BLaER1 (cell line): ENCODE measurements around the gene SGTA.

Experiments
- H3K27ac ChIP-seq: shearing (Covaris generic); formaldehyde crosslinking; 2 replicates; pipeline ENCODE4 v1.8.1; 2022
- H3K27me3 ChIP-seq: shearing (Covaris generic); formaldehyde crosslinking; 2 replicates; pipeline ENCODE4 v1.8.1; 2022
- H3K36me3 ChIP-seq: shearing (Covaris generic); formaldehyde crosslinking; 2 replicates; pipeline ENCODE4 v1.8.1; 2022
- H3K4me1 ChIP-seq: shearing (Covaris generic); formaldehyde crosslinking; 2 replicates; pipeline ENCODE4 v1.8.1; 2022
- H3K4me2 ChIP-seq: shearing (Covaris generic); formaldehyde crosslinking; 2 replicates; pipeline ENCODE4 v1.8.1; 2022
- H3K4me3 ChIP-seq: shearing (Covaris generic); formaldehyde crosslinking; 2 replicates; pipeline ENCODE4 v1.8.1; 2022
- H3K9ac ChIP-seq: shearing (Covaris generic); formaldehyde crosslinking; 2 replicates; pipeline ENCODE4 v1.8.1; 2022
- H3K9me3 ChIP-seq: shearing (Covaris generic); formaldehyde crosslinking; 2 replicates; pipeline ENCODE4 v1.8.1; 2022
- H4K20me1 ChIP-seq: shearing (Covaris generic); formaldehyde crosslinking; 2 replicates; pipeline ENCODE4 v1.8.1; 2022
- Cebpa-rat ChIP-seq: shearing (Covaris generic); IDR thresholded peaks from 2 replicates; pipeline ENCODE4 v1.8.1; 2022

The SGTA gene

DNA sequence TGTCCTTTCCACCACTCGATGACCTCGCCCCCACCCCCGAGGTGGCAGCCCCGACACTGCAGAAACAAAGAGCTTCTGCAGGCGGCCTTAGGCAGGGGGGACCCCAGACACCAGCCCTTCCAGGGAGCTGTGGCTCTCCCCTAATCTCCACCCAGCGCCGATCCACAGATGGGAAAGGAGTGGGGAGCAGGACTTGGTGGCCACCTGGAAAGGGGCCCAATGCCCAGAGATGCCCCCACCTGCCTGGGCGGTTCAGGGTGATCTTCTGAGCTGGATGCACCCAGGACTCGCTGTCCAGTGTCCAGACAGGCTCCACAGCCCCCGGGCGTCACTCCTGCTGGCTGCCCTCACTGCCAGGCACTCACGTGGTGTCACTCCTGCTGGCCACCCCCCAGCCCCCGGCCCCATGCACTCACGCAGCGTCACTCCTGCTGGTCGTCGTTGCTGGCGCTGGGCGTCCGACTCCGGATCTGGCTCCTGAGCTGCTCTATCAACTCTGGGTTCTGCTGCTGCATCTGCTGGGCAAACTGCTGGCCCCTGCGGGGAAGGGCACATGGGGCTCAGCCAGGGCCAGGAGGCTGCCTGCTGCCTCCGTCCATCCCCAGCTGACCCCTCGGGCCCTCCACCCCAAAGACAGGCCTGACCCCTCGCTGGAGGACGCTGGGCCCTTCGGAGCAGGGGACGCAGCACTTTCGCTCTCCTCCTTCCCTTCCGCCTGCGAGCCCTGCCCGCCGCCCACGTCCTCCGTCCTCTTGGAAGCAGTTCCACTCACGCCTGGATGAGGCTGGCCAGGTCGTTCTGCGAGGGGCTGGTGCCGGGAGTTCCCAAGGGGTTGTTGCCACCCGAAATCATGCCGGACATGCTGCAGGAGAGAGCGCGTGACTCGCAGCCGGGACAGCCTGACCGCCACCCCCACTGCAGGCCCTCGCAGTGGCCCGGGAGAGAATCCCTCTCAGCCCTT is 25.9 kb downstream of the SGTA start:
- no peak for TF ChIP-seq Cebpa-rat
- Histone ChIP-seq H3K4me3 (peak overlapping the region; percentile 43), H3K36me3 (peaks cover 92% of the 10 kb centered on the region), H3K27ac (peak overlapping the region; percentile 79), H3K9ac (peak overlapping the region; percentile 73), H3K4me1 (peaks cover 57% of the 10 kb centered on the region), H4K20me1 (peaks cover 43% of the 10 kb centered on the region), H3K27me3 (no peaks in the 10 kb centered on the region), H3K9me3 (no peaks in the 10 kb centered on the region), H3K4me2 (peak overlapping the region; percentile 96)

DNA sequence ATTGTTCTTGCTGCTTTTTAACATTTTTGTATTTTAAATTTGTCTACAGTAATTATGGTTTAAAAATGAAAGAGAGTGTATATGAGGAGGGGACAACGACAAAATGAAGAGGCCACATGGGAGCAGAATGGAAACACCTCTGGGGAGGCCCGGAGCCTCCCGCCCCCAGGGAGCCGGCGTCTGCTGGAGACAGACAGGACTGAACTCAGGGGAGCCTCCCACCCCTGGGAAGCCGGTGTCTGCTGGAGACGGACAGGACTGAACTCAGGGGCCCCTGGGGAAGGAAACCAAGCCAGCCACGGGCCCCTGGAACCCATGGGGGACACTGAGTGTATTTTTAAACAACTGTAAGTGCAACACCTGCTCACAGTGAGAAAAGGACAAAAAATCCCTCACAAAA is 26.6 kb downstream of the SGTA start:
- H3K4me2 ChIP-seq = peak overlapping the region; percentile 96
- peak overlapping the region; percentile 73 for H3K9ac ChIP-seq
- no peak for TF ChIP-seq Cebpa-rat
- H3K27me3 ChIP-seq = no peaks in the 10 kb centered on the region
- peak overlapping the region; percentile 79 for H3K27ac ChIP-seq
- H3K9me3 ChIP-seq = no peaks in the 10 kb centered on the region
- H4K20me1 ChIP-seq = peaks cover 36% of the 10 kb centered on the region
- H3K4me3 ChIP-seq = peak overlapping the region; percentile 43
- peaks cover 57% of the 10 kb centered on the region for H3K4me1 ChIP-seq
- H3K36me3 ChIP-seq = peaks cover 84% of the 10 kb centered on the region

DNA sequence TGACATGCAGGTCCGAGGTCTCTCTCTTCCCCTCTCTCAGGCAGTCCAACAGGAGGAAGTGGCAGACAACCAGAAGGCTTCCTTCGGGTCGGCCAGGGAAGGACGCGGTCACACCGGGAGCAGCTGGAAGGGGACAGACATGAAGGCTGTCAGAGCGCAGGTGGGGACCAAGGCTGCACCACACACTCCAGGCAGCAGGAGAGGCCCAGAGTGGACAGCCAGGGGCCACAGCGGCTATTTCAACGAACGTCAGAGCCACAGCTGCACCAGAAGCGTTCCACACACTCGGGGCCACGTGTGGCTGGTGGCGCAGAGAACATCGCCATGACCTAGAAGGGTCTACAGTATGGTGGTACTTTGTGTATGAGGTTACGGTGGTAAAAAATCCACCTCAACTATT is 27.3 kb downstream of the SGTA start:
- no peak for TF ChIP-seq Cebpa-rat
- Histone ChIP-seq H4K20me1 (peaks cover 30% of the 10 kb centered on the region), H3K27ac (peak overlapping the region; percentile 79), H3K27me3 (no peaks in the 10 kb centered on the region), H3K4me1 (peaks cover 63% of the 10 kb centered on the region), H3K9ac (peak overlapping the region; percentile 73; the same call in 1 of the 2 replicates), H3K4me3 (no peak overlapping the region), H3K9me3 (no peaks in the 10 kb centered on the region), H3K36me3 (peaks cover 78% of the 10 kb centered on the region), H3K4me2 (peak overlapping the region; percentile 96)

DNA sequence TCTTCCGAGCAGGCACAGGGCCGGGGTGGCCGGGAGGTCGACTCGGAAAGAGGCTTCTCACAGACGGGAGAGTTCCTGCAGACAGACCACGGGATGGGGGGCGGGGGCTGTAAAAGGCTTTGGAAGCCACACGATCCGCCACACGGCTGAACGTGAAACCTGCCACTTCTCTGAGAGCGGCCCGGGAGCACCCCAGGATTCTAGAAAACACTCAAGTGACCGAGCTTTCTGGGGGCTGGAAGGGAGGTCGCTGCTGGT is 27.7 kb downstream of the SGTA start:
- Histone ChIP-seq H3K27me3 (no peaks in the 10 kb centered on the region), H3K4me1 (peaks cover 64% of the 10 kb centered on the region), H4K20me1 (peaks cover 25% of the 10 kb centered on the region), H3K4me2 (peak overlapping the region; percentile 96), H3K4me3 (no peak overlapping the region), H3K27ac (peak overlapping the region; percentile 79), H3K36me3 (peaks cover 73% of the 10 kb centered on the region), H3K9me3 (no peaks in the 10 kb centered on the region), H3K9ac (peak overlapping the region; percentile 29; the same call in 1 of the 2 replicates)
- TF ChIP-seq Cebpa-rat = no peak

GRCh38 chr19:2754659-2755447 is 28.2 kb downstream of the SGTA start:
- TF ChIP-seq Cebpa-rat = no peak
- peak overlapping the region; percentile 29; the same call in 1 of the 2 replicates for H3K9ac ChIP-seq
- no peak overlapping the region for H3K4me3 ChIP-seq
- H4K20me1 ChIP-seq = peaks cover 21% of the 10 kb centered on the region
- H3K27me3 ChIP-seq = no peaks in the 10 kb centered on the region
- H3K27ac ChIP-seq = peak overlapping the region; percentile 79; the same call in 1 of the 2 replicates
- peaks cover 68% of the 10 kb centered on the region for H3K36me3 ChIP-seq
- H3K4me1 ChIP-seq = peaks cover 65% of the 10 kb centered on the region
- no peaks in the 10 kb centered on the region for H3K9me3 ChIP-seq
- no peak overlapping the region for H3K4me2 ChIP-seq

DNA sequence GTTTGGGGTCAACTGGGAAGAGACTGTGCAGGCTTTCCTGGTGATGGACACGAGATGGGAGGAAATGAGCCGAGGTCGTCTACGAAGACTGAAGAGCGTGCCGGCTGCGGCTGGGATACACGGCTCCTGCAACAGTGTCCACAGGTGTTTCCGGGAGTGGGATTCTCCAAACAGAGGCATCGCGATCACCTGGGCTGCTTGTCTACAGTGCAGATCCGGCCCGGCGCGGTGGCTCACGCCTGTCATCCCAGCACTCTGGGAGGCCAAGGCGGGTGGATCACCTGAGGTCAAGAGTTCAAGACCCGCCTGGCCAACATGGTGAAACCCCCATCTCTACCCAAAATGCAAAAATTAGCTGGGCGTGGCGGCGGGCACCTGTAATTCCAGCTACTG is 31.6 kb downstream of the SGTA start:
- Histone ChIP-seq H3K36me3 (peaks cover 37% of the 10 kb centered on the region), H3K4me2 (peak overlapping the region; percentile 80; the same call in 1 of the 2 replicates), H3K27me3 (no peaks in the 10 kb centered on the region), H4K20me1 (no peaks in the 10 kb centered on the region), H3K27ac (no peak overlapping the region), H3K9ac (0 out of 2 replicates have a peak overlapping the region, but pooled peaks have one; percentile 10), H3K4me1 (peaks cover 55% of the 10 kb centered on the region), H3K4me3 (no peak overlapping the region), H3K9me3 (no peaks in the 10 kb centered on the region)
- no peak for TF ChIP-seq Cebpa-rat

- H3K9me3 ChIP-seq = no peaks in the 10 kb centered on the region
- H3K4me2 ChIP-seq = peak overlapping the region; percentile 80
- no peaks in the 10 kb centered on the region for H3K27me3 ChIP-seq
- H3K27ac ChIP-seq = no peak overlapping the region
- 0 out of 2 replicates have a peak overlapping the region, but pooled peaks have one; percentile 10 for H3K9ac ChIP-seq
- peaks cover 34% of the 10 kb centered on the region for H3K36me3 ChIP-seq
- no peak for TF ChIP-seq Cebpa-rat
- H4K20me1 ChIP-seq = no peaks in the 10 kb centered on the region
- H3K4me1 ChIP-seq = peaks cover 50% of the 10 kb centered on the region
- H3K4me3 ChIP-seq = no peak overlapping the region
These were observed 32.1 kb downstream of the SGTA start for GRCh38 chr19:2750808-2751437.

DNA sequence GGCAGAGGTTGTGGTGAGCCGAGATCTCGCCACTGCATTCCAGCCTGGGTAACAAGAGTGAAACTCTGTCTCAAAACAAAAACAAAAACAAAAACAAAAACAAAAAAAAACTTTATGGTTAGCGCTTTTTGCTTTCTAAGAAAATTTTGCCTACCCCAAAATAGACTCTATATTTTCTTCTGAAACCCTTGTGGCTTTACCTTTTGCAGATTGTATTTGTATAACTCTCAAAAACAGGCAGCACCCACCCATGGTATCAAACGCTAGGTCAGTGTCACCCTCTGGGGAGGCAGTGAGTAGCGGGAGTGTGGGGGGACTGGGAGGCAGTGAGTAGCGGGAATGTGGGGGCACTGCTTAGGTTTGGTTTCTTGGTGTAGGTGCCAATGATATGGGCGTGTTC is 35.7 kb downstream of the SGTA start:
- Histone ChIP-seq H3K4me3 (no peak overlapping the region), H3K9me3 (no peaks in the 10 kb centered on the region), H3K36me3 (no peaks in the 10 kb centered on the region), H3K4me1 (peaks cover 48% of the 10 kb centered on the region), H3K27ac (no peak overlapping the region), H3K27me3 (no peaks in the 10 kb centered on the region), H3K4me2 (no peak overlapping the region), H3K9ac (no peak overlapping the region), H4K20me1 (no peaks in the 10 kb centered on the region)
- TF ChIP-seq Cebpa-rat = no peak

DNA sequence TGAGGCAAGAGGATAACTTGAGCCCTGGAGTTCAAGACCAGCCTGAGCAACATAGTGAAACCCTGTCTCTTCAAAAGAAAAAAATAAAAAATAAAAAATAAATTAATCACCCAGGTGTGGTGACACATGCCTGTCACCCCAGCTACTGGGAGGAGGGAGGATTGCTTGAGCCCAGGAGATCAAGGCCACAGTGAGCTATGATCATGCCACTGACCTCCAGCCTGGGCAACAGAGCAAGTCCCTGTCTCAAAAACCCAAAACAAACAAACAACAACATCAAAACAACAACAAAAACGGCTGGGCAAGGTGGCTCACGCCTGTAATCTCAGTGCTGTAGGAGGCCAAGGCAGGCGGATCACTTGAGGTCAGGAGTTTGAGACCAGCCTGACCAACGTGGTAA is 39.0 kb downstream of the SGTA start:
- no peak overlapping the region for H3K4me3 ChIP-seq
- no peak for TF ChIP-seq Cebpa-rat
- H3K36me3 ChIP-seq = no peaks in the 10 kb centered on the region
- no peaks in the 10 kb centered on the region for H4K20me1 ChIP-seq
- peaks cover 33% of the 10 kb centered on the region for H3K4me1 ChIP-seq
- no peak overlapping the region for H3K4me2 ChIP-seq
- no peak overlapping the region for H3K9ac ChIP-seq
- no peaks in the 10 kb centered on the region for H3K9me3 ChIP-seq
- no peak overlapping the region for H3K27ac ChIP-seq
- H3K27me3 ChIP-seq = no peaks in the 10 kb centered on the region
